ENCODE results near the gene TACO1.
A peak's percentile ranks its signal among the peaks of the same experiment; 100 is the strongest.

The TACO1 gene

DNA sequence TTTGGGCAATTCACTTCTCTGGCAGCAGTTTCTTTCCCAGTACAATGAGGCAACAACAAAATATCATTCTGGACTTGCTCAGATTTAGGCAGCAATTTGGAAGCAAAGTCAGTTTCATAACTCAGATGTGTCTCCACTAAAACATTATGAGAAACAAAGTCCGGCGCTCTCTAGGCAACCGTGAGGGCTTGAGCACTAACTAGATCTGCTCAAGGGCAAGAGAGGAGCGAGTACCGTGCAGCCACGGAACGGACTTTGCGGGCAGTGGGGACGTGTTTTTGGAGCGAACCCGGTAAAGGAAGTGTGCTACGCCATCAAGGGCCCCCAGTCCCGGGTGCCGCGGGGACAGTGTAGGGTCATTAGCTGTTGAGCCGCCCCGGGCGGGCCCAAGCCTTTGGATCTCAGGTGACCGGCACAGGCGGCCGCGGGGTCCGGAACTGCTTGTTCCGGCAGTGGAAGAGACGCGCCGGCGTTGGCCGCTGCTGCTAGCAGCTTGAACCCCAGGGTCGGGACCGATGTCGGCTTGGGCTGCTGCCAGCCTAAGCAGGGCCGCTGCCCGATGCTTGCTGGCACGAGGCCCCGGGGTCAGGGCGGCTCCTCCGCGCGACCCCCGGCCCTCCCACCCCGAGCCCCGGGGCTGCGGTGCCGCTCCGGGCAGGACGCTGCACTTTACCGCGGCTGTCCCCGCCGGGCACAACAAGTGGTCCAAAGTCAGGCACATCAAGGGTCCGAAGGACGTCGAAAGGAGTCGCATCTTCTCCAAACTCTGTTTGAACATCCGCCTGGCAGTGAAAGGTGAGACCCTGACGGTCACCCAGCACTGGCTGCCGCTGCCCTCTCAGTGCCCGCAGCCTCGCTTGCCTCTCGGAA, at the start of gene TACO1:
Gene TACO1, plus strand, starts transcription at position 327 of the 870 bp plus-strand sequence. Its CDS starts 189 bp downstream, at position 516.
- peak; percentile 60 for DNase-seq (ENCODE audit: low read depth)

DNA sequence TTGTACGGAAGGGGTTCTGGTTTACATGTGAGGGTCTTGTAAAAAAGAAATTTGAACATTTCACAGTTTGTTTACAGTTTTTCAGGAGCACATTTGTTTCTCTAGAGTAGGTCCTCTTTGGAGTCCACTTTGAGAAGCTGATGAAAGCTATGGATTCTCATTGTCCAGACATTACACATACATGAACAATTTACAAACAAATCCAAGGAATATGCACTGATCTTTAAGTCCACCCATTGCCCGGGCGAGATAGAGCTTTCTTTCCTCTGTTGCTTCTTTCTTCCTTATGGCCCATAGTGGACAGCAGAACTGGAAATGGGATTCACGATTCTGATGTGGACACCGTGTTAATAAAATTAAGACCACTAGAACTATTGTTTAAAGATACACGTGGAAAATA, 48.5 kb upstream of the TACO1 start:
- no peak for DNase-seq (ENCODE audit: low read depth)

DNA sequence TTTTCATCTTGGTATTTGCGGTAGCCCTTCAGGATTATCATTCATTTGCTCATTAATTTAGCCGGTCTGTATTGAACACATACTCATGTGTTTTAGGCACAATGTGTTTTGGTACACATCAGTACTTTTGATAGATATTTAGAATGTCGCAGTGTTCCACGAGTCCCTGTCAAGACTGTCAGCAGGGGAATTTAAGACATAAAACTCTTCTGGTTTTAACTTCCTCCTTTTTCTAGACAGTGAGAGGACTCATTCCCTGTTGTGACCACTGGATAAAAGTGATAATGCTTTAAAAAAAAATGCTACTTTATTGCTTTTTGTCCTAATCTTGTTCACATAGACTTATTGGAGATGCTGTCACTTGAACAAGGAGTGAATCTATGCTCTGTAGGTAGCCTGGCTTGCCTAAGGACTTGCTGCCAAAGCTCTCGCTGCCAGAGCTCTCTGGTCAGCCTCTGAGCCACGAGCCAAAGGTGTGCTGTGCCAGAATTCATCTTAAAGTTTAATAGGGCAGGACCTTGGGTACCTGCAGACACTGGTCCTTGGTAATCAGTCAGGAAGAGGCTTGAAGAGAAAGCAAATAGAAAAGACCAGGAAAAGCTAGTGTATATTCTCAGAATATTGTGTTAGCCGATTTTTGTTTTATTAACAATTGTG, 45.1 kb upstream of the TACO1 start:
- DNase-seq (ENCODE audit: low read depth) = no peak

DNA sequence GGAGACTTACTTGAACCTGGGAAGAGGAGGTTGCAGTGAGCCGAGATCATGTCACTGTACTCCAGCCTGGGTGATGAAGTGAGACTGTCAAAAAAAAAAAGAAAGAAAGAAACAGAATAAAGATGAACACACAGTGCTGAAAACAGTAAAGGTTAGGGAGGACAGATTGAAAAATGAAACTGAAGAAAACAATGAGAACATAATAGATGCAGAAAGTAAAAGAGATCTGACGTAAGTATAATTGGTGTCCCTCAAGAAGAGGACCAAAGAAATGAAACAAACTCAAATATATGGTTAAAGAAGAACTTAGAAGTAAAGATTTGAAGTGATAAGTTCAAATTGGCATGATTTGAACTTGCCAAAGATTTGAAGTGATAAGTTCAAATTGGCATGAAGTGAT, 43.3 kb upstream of the TACO1 start:
- DNase-seq (ENCODE audit: low read depth) = no peak

DNA sequence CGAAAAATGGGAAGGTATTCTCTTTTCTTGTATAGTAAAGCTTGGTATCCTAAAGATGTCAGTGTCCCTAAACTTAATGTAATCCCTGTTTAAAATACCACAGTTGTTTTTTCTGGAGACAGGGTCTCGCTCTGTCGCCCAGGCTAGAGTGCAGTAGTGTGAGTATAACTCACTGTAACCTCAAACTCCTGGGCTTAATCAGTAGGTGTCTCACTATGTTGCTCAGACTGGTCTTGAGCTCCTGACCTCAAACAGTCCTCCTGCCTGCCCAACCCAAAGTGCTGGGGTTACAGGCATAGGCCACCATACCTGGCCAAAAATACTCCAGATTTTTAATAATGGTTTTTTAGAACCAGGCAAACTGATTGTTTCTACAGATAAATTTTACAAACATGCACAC, 42.3 kb upstream of the TACO1 start:
- no peak for DNase-seq (ENCODE audit: low read depth)

DNA sequence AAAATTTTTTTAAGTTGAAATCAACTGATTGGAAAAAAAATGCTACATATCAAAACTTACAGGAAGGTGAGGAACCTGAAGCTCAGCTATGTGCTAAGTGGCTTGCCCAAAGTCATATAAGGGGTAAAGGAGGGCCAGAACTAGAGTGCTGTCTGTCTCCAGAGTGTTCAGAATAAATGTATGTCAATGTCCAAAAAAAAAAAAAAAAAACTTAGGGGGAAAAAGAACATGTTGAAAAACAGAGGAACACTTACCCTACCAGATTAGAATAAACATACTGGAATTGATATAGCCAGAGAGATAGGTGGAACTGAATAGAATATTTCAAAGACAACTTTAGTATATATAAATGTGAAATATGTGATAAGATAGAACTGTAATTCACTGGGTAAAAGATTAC, 38.9 kb upstream of the TACO1 start:
- DNase-seq (ENCODE audit: low read depth) = no peak

DNA sequence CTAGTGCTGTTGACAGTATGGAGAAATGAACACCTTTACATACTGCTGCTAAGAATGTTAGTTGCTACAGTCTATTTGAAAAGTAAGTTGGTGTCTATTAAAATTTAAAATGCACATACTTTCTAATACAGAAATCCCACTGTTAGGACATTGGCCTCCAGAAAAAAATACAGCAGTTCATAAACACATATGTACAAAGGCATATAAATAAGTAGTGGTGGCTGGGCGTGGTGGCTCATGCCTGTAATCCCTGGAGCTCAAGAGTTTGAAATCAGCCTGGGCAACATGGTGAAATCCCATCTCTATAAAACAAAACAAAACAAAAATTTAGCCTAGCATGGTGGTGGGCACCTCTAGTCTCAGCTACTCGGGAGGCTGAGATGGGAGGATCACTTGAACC, 37.4 kb upstream of the TACO1 start:
- DNase-seq (ENCODE audit: low read depth) = no peak

DNA sequence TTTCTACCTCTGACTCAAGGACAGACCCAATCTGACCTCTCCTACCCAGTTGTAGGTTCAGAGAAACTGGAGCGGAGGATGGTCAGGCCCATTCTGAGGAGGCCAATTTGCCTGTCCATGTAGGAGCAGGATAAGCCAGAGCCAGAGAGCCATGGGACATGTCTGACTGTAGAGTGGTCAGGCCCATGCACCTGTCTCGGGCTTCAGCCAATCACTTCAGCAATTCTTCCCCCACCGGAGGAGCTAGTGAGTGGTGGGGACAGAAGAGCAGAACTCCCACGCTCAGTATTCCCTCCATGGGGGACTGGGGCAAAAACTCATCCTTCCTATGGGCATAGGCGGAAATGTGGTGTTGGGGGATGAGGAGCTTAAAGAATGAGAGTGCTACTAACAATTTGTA, 36.1 kb upstream of the TACO1 start:
- DNase-seq (ENCODE audit: low read depth) = no peak

DNA sequence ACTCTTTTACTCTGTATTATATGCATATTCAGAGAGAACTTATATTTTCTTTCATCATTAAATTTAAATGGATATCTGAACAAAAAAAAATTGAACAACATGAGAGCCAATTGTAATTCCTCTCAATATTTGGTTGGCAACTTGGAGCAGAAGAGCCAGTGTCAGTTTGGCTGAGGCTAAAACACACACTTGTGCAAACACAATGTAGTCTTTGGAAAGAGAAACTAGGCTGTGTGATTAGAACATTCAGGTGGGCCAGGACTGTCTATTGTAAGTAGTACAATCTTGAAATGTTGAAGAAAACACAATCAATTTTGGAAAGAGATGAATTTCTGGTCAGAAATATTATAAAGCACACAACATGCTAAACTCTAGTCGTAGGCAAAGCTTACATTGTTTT, 33.5 kb upstream of the TACO1 start:
- no peak for DNase-seq (ENCODE audit: low read depth)

DNA sequence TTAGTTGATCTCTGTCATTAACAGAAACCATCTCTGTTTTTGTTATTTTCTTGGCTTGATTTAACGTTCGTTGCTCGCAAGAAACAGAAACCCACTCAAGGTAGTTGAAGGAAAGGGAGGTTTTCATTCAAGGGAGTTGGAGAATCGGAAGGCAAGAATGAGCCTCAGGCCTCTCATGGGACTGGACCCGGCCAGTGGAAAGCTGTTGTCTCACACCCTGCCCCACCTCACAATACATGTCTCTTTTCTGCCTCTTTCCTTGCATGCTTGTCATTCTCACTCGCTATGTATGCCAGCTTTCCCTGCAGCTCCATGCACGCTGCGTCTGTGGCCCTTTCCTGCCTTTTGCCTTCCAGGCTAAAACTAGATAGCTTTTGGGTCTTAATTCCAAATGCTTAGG, 32.1 kb upstream of the TACO1 start:
- DNase-seq (ENCODE audit: low read depth) = no peak

DNA sequence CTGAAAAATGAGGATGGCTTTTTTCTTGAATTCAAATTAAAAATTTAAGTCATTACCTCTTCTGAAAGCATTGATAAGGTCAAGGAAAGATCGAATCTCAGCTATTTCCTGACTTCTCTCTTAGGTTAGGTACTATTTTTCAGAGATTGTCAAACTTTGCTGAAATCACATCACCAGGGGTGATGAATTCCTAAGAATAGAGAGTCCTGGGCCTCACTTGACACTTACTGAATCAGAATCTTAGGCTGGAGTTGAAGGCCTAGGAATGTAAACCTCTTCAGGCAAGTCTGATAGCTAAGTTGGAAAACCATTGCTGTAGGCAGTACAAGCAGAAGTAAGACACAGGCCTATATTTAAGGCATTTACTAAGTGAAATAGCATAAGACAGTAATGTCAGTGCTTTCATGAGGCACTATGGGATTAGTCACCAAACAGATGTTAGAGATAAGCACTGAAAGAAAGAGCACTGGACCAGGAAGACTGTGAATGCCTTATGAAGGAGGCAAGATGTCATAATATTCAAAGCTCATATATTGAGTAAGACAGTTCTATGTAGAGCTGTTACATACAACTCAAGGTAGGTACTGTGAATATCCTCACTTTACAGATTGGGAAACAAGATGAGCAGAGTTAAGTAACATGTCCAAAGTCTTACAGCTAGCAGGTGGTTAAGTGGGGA, 28.9 kb upstream of the TACO1 start:
- no peak for DNase-seq (ENCODE audit: low read depth)

DNA sequence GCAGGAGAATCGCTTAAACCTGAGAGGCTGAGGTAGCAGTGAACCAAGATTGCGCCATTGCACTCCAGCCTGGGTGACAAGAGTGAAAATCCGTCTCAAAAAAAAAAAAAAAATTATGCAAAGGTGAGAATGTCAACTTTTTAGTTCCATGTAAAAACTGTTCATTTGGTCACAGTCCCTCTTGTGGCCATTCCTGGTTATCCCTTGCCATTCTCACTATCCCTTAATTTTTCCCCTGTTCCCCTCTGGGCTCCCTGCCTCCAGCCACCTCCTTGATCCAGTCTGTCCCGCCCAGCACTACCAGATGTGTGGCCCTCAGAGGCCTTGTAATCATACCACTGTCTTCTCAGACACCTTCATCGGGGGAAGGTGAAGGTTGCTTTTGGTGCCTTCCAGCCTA, 27.1 kb upstream of the TACO1 start:
- DNase-seq (ENCODE audit: low read depth) = no peak

DNA sequence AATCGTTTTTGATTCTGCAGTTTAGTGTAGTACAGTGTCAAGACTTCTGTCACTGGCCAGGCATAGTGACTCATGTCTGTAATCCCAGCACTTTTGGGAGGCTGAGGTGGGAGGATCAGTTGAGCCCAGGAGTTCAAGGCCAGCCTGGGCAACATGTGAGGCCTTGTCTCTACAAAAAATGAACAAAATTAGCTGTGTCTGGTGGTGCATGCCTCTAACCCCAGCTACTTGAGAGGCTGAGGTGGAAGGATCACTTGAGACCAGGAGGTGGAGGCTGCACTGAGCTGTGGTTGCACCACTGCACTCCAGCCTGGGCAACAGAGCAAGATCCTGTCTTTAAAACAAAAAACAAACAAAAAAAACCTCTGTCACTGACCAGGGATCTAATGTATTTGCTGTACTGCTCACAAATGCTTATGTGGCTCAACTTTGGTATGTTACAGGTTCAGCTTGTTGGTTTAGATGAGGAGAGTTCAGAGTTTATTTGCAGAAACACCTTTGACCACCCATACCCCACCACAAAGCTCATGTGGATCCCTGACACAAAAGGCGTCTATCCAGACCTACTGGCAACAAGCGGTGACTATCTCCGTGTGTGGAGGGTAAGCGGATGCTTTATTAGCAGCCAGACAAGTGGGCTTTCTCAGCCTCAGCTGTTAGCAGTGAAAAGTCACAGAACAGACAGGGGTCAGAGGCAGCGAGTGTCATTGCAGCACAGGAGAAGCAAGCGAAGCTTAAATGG, 22.5 kb upstream of the TACO1 start:
- DNase-seq (ENCODE audit: low read depth) = no peak

DNA sequence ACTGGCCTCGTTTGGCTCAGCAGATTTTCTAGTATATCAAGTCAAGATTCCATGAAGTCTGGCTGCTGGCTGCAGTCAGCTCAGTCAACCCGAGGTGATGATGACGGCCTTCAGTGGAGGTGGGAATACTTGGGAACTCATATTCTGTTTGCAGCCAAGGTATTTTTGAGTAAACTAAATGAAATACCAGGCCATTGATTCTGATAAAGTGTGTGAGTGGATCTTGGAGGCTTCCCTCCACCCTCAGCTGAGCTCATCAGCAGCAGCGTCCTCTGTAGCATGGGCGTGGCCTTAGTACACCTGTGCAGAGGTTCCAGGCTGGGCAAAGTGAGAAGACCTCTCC, 22.0 kb upstream of the TACO1 start:
- no peak for DNase-seq (ENCODE audit: low read depth)

DNA sequence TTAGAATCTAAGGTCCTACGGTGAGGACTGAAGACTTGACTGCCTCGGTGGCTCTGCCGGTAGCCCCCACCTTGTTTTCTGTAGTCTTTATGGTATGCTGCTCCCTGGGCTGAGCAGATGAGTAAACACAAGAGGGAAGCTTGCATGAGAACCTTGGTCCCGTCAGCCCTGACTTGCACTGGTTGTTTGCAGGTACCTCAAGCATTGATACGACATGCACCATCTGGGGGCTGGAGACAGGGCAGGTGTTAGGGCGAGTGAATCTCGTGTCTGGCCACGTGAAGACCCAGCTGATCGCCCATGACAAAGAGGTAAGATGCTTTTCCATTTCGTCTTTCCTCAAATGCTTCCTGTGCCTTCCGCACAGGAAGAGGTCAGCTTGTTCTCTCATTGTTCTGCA, 21.1 kb upstream of the TACO1 start:
- no peak for DNase-seq (ENCODE audit: low read depth)

DNA sequence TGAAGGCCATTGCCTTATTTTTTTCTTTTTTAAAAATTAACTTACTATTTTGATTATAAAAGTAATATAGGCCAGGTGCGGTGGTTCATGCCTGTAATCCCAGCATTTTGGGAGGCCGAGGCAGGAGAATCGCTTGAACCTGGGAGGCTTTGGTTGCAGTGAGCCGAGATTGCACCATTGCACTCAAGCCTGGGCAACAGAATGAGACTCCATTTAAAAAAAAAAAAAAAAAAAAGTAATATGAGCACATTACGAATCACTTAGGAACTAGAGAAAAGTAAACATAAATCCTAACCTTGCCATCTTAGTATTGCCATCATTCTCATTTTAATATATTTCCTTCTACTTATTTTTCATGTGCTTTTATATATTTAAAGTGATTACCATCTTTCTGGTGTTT, 12.9 kb upstream of the TACO1 start:
- DNase-seq (ENCODE audit: low read depth) = no peak

DNA sequence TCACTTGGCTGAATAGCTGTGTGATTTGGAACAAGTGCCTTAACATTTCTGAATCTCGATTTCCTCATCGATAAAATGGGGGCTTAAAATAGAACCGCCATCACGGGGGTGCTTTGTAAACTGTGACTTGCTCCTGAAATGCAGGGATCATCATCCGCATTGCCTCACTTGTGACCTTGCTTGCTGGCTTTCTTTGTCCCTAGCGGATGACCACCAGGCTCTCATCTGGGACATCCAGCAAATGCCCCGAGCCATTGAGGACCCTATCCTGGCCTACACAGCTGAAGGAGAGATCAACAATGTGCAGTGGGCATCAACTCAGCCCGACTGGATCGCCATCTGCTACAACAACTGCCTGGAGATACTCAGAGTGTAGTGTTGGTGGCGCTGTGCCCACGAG, 11.9 kb upstream of the TACO1 start:
- DNase-seq (ENCODE audit: low read depth) = no peak

DNA sequence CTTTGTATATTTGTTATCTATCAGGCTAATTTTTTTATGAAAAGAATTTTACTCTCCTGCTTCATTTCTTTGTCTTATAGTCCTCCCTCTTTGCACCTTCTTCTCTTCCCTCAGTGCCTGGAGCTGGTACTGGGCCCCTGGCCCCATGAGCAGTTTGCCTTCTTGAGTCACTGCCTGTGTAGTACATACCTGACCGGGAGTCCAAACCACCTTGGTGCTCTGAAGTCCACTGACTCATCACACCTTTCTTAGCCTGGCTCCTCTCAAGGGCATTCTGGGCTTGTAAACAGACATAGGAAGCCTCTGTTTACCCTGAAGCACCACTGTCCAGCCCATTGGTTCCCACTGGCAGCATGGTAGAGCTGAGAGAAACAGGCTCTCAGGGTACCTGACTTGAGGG, 11.0 kb upstream of the TACO1 start:
- no peak for DNase-seq (ENCODE audit: low read depth)

DNA sequence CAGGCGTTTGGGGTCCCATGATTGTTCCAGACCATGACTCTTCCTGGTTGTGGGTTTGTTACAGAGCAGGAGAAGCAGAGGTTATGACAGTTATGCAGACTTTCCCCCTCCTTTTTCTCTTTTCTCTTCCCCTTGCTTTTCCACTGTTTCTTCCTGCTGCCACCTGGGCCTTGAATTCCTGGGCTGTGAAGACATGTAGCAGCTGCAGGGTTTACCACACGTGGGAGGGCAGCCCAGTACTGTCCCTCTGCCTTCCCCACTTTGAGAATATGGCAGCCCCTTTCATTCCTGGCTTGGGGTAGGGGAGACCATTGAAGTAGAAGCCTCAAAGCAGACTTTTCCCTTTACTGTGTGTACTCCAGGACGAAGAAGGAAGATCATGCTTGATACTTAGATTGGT, 7.9 kb upstream of the TACO1 start:
- DNase-seq (ENCODE audit: low read depth) = no peak

DNA sequence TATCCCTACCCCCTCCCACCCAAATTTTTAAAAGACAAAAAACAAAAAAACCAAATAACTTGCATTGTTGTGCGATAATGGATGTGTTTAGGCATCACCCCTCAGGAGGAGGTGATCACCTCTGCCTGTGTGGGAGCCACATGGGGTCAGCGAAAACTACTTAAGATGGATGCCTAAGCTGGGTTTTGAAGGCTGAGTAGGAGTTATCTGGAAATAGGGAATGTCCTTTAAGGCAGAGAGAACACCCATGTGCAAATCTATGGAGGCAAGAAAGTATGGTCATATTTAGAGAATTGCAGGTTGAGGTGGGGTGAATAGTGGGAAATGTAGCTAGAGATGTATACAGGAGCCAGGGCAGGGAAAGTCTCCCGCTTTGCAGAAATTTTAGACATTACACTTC, 5.6 kb upstream of the TACO1 start:
- DNase-seq (ENCODE audit: low read depth) = no peak

DNA sequence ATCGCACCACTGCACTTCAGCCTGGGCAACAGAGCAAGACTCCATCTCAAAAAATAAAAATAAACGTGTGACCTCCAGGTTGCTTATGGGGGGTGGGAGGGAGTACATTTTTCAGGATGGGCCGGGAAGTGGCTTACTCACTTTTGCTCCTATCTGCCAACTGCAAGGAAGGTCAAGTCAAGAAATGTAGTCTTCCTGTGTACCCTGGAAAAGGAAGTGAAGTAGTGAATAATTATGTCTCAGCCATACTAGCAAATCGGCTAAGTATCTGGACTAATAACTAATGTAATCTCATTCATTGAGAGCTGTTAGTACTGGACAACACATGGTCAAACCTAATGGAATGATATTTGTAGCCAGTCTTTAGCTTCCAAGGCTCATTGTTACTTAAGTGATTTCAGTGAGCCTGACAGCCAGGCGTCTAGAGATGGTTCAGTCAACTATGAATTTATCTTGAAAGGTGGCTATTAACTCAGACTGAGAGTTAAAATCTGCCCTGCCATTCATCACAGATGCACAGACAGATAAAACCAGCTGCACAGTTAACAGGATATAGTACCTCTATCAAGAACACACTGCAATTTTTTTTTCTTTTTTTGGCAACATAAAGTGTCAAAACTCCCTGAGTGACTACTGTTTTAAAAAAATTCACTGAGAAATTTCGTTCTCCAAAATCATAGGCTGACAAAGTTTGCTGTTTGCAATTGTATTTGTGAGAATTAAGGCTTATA, 3.7 kb upstream of the TACO1 start:
- no peak for DNase-seq (ENCODE audit: low read depth)

DNA sequence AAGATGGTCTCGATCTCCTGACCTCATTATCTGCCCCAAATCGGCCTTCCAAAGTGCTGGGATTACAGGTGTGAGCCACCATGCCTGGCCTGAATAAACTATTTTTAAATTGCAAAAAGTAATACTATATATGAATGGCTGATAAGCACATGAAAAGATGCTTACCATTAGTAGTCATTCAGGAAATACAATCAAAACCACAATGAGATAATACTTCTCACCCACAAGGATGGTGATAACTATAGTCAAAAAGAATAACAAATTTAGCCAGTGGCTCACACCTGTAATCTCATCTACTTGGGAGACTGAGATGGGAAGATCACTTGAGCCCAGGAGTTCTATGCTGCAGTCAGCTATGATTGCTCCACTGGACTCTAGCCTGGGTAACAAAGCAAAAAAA, 2.4 kb upstream of the TACO1 start:
- DNase-seq (ENCODE audit: low read depth) = no peak
